H1 (cell line): ENCODE data around the gene ZDHHC1. TPM values are rescaled to one million over a fixed set of nuclear protein-coding genes. Genes with fewer than 3 reads are reported as not detected.

Experiments
- CTCF ChIA-PET: fragments of 300-600 bp; sonication (Branson Sonifier 250); formaldehyde crosslinking; loops from one replicate; lab custom pipeline; 2021; ENCODE audit not compliant: partially characterized antibody; lab: Charles Lee
- POLR2A ChIA-PET: fragments of 300-600 bp; sonication (Branson Sonifier 250); formaldehyde crosslinking; loops from one replicate; lab custom pipeline; 2021; ENCODE audit warnings: inconsistent platforms; ENCODE audit not compliant: partially characterized antibody; lab: Charles Lee
- DNase-seq, 2 experiments: peaks; one replicate each; pipeline versions ENCODE4 v3.0.0 to v3.0.0-alpha.2; 2010 to 2022; ENCODE audit warnings: low spot score in 2 of 2, low read depth in 1 of 2, mixed read lengths in 1 of 2
- FAIRE-seq: peaks from 2 replicates; lab custom pipeline; 2011; peaks lifted over from hg19 to GRCh38; lab: Jason Lieb, UNC
- H2AFZ ChIP-seq: 2 replicates; pipeline ENCODE4 v1.8.1; 2012; ENCODE audit warnings: low read length, inconsistent platforms
- H2AK5ac ChIP-seq: 2 replicates; pipeline ENCODE4 v1.6.1; 2013; ENCODE audit warnings: low read depth, low read length
- H2BK120ac ChIP-seq: replicated peaks from 2 replicates; pipeline ENCODE3; 2013; ENCODE audit warnings: low read depth, low read length, inconsistent platforms
- H2BK12ac ChIP-seq: 2 replicates; pipeline ENCODE4 v1.6.1; 2013; ENCODE audit warnings: low read depth, low read length
- H2BK15ac ChIP-seq: 2 replicates; pipeline ENCODE4 v1.6.1; 2013; ENCODE audit warnings: low read length
- H2BK20ac ChIP-seq: 2 replicates; pipeline ENCODE4 v1.6.1; 2013; ENCODE audit warnings: low read length
- H2BK5ac ChIP-seq: 2 replicates; pipeline ENCODE4 v1.6.1; 2013; ENCODE audit warnings: low read depth, low read length
- H3K14ac ChIP-seq: 2 replicates; pipeline ENCODE4 v1.6.1; 2013; ENCODE audit warnings: inconsistent platforms; ENCODE audit not compliant: insufficient read length
- H3K18ac ChIP-seq: 2 replicates; pipeline ENCODE4 v1.6.1; 2013; ENCODE audit warnings: low read length; ENCODE audit errors: extremely low read depth
- H3K23ac ChIP-seq: 2 replicates; pipeline ENCODE4 v1.6.1; 2013; ENCODE audit warnings: inconsistent platforms; ENCODE audit not compliant: insufficient read length
- H3K23me2 ChIP-seq: 2 replicates; pipeline ENCODE4 v1.6.1; 2013; ENCODE audit warnings: low read depth, low read length
- H3K27ac ChIP-seq: 2 replicates; pipeline ENCODE4 v1.6.1; 2011; ENCODE audit warnings: low read depth, low read length, inconsistent platforms
- H3K27me3 ChIP-seq, 4 experiments: replicated peaks in 1 of 4; 1 replicate in 1 of 4; 2 replicates in 3 of 4; pipeline versions ENCODE4 v1.6.1 to v1.8.1; 2011 to 2013; ENCODE audit warnings: low read length in 3 of 4, mild to moderate bottlenecking in 3 of 4, inconsistent platforms in 2 of 4, mixed read lengths in 2 of 4, moderate library complexity in 1 of 4; ENCODE audit not compliant: control insufficient read depth in 3 of 4, insufficient read depth in 3 of 4; ENCODE audit errors: extremely low read depth in 1 of 4
- H3K36me3 ChIP-seq, 4 experiments: 2 replicates each; pipeline versions ENCODE4 v1.6.1 to v1.8.1; 2011 to 2013; ENCODE audit warnings: mild to moderate bottlenecking in 4 of 4, low read length in 3 of 4, moderate library complexity in 2 of 4, control low read depth in 1 of 4, inconsistent platforms in 1 of 4; ENCODE audit not compliant: insufficient read depth in 4 of 4, control insufficient read depth in 2 of 4
- H3K4ac ChIP-seq: replicated peaks from 2 replicates; pipeline ENCODE3; 2013; ENCODE audit warnings: low read length, low read depth, mixed read lengths, inconsistent platforms; ENCODE audit not compliant: insufficient read length
- H3K4me1 ChIP-seq, 4 experiments: replicated peaks in 1 of 4; 1 replicate in 1 of 4; 2 replicates in 3 of 4; pipeline versions ENCODE4 v1.6.1 to v1.8.1; 2011 to 2013; ENCODE audit warnings: low read length in 3 of 4, inconsistent platforms in 2 of 4, mixed read lengths in 1 of 4; ENCODE audit not compliant: insufficient read depth in 4 of 4, control insufficient read depth in 3 of 4
- H3K4me2 ChIP-seq, 2 experiments: 2 replicates each; pipeline versions ENCODE4 v1.6.1 to v1.8.1; 2011 to 2013; ENCODE audit warnings: low read depth in 2 of 2, low read length in 2 of 2, control low read depth in 1 of 2, inconsistent platforms in 1 of 2, mild to moderate bottlenecking in 1 of 2; ENCODE audit not compliant: insufficient read depth in 1 of 2
- H3K4me3 ChIP-seq, 4 experiments: fragments of 200-600, 300-600 bp in 1 of 4; sonication (generic), shearing (Covaris generic), sonication (Bioruptor Twin) in 1 of 4; 2 replicates each; pipeline versions ENCODE4 v1.5.1 to v1.8.1; 2011 to 2016; ENCODE audit warnings: low read length in 4 of 4, low read depth in 3 of 4, control low read depth in 2 of 4, inconsistent platforms in 2 of 4, mild to moderate bottlenecking in 2 of 4, mixed read lengths in 1 of 4, moderate library complexity in 1 of 4; ENCODE audit not compliant: insufficient read depth in 2 of 4; ENCODE audit errors: extremely low read depth in 1 of 4
- H3K56ac ChIP-seq: replicated peaks from 2 replicates; pipeline ENCODE3; 2013; ENCODE audit warnings: low read depth, mild to moderate bottlenecking, mixed read lengths, low read length, inconsistent platforms; ENCODE audit not compliant: insufficient read length
- H3K79me1 ChIP-seq: 2 replicates; pipeline ENCODE4 v1.6.1; 2013; ENCODE audit warnings: low read depth, low read length, control low read depth
- H3K79me2 ChIP-seq, 2 experiments: 2 replicates each; pipeline versions ENCODE4 v1.6.1 to v1.8.1; 2012 to 2013; ENCODE audit warnings: low read length in 2 of 2, mild to moderate bottlenecking in 2 of 2, inconsistent platforms in 1 of 2; ENCODE audit not compliant: insufficient read depth in 2 of 2, control insufficient read depth in 1 of 2
- H3K9ac ChIP-seq, 4 experiments: replicated peaks in 1 of 4; 1 replicate in 1 of 4; 2 replicates in 3 of 4; pipeline versions ENCODE4 v1.6.1 to v1.8.1; 2011 to 2013; ENCODE audit warnings: low read depth in 3 of 4, low read length in 3 of 4, control low read depth in 2 of 4, mild to moderate bottlenecking in 2 of 4, moderate library complexity in 2 of 4, inconsistent platforms in 1 of 4; ENCODE audit errors: extremely low read depth in 1 of 4
- H3K9me3 ChIP-seq, 2 experiments: 2 replicates each; pipeline versions ENCODE4 v1.6.1 to v1.8.1; 2012 to 2013; ENCODE audit warnings: mild to moderate bottlenecking in 2 of 2, moderate library complexity in 2 of 2, control low read depth in 1 of 2, inconsistent platforms in 1 of 2, low read depth in 1 of 2, low read length in 1 of 2, mixed read lengths in 1 of 2; ENCODE audit not compliant: insufficient read depth in 2 of 2
- H4K20me1 ChIP-seq, 2 experiments: replicated peaks in 1 of 2; 2 replicates each; pipeline versions ENCODE3 to v1.8.1; 2011 to 2013; ENCODE audit warnings: inconsistent platforms in 2 of 2, low read length in 2 of 2, mild to moderate bottlenecking in 1 of 2; ENCODE audit not compliant: insufficient read depth in 2 of 2, control insufficient read depth in 1 of 2
- H4K5ac ChIP-seq: 2 replicates; pipeline ENCODE4 v1.6.1; 2013; ENCODE audit warnings: low read length, low read depth, mixed read lengths, inconsistent platforms; ENCODE audit not compliant: insufficient read length
- H4K8ac ChIP-seq: 2 replicates; pipeline ENCODE4 v1.8.0; 2013; ENCODE audit warnings: mild to moderate bottlenecking, moderate library complexity, low read length, inconsistent platforms; ENCODE audit not compliant: insufficient read depth; ENCODE audit errors: extremely low read depth
- H4K91ac ChIP-seq: replicated peaks from 2 replicates; pipeline ENCODE3; 2013; ENCODE audit warnings: low read length, mixed read lengths, inconsistent platforms; ENCODE audit not compliant: insufficient read length
- E2F6 ChIP-seq: IDR thresholded peaks from 2 replicates; pipeline ENCODE4 v1.6.1; 2012; ENCODE audit warnings: inconsistent platforms
- SAP30 ChIP-seq: fragments of 300-600 bp; sonication (generic); IDR thresholded peaks from 2 replicates; pipeline ENCODE4 v1.7.1; 2012; ENCODE audit warnings: low read length, moderate library complexity, mild to moderate bottlenecking, inconsistent platforms; ENCODE audit not compliant: insufficient read depth, insufficient replicate concordance
- TAF1 ChIP-seq: IDR thresholded peaks from 2 replicates; pipeline ENCODE4 v1.6.1; 2011; ENCODE audit warnings: mild to moderate bottlenecking, low read depth, low read length
- TBP ChIP-seq: IDR thresholded peaks from 2 replicates; pipeline ENCODE4 v1.6.1; 2011; ENCODE audit warnings: low read depth, low read length, improper control_type of control experiment
- WGBS, 2 experiments: shearing (Covaris generic) in 1 of 2; methylation state at CpG; one replicate each; pipeline versions ENCODE4 v1.1.6 to v1.1.7; 2013 to 2015; ENCODE audit warnings: low lambda C conversion rate in 2 of 2, mixed read lengths in 2 of 2, inconsistent platforms in 1 of 2, low coverage in 1 of 2, missing lambda C conversion rate in 1 of 2; ENCODE audit not compliant: insufficient replicate concordance in 2 of 2, insufficient coverage in 1 of 2, insufficient read length in 1 of 2; ENCODE audit errors: extremely low coverage in 1 of 2, missing lambda C conversion rate in 1 of 2; 5-methylcytosine and 5-hydroxymethylcytosine counted together
- polyA plus RNA-seq, 7 experiments: library from polyadenylated mRNA; depleted of rRNA in 3 of 7; stranded (reverse) in 5 of 7; unstranded in 2 of 7; fragments of >200 nt in 5 of 7; fragments of 200-250 nt in 2 of 7; gene quantifications; 1 replicate in 5 of 7; 2 replicates in 1 of 7; 4 replicates in 1 of 7; pipeline versions ENCODE4 v1.2.1 to v1.2.3, GENCODE V29; 2011 to 2013; ENCODE audit warnings: missing spikeins in 2 of 7, mixed read lengths in 2 of 7
- total RNA-seq: library from RNA; stranded (reverse); fragmentation: NEBNext Ultra II Directional; extraction: Animal tissue kit (Norgen Biotek cat#: 25700); gene quantifications from 2 replicates; pipeline ENCODE4 v1.2.1, GENCODE V29; 2021

The ZDHHC1 gene
- total and polyA plus RNA-seq, 2 of the 8 experiments (the other 6 are each of a cell fraction or from before 2014, with no cell fraction given), result 3.1 to 4.9 TPM

DNA sequence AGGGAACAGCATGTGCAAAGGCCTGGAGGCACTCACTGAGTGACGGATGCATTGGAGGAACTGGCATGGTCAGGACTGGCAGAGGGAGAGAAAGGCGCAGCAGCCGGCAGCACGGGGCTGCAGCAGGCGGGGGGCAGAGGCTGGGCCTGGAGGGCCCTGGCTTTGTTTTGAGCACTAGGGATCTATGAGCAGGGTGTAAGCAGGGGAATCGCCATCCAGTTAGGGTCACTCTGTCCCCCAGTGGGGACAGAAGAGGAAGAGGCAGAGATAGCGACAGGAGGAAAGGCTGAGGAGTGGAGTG is 28.8 kb upstream of the ZDHHC1 start:
- WGBS, 2 experiments, result 95% methylated on average over 7 of the region's 7 CpGs; no CpG with 5 or more reads in 1 of the 2 experiments
- peaks cover 2 to 6% of the 10 kb centered on the region in 2 experiments for H4K20me1 ChIP-seq
- no peak for FAIRE-seq

More for the DNA sequence above, 28.8 kb upstream of the ZDHHC1 start:
- Histone ChIP-seq H3K36me3 (no peaks in the 10 kb centered on the region; a peak in 1 of 8 replicates), H2BK5ac (no peak overlapping the region; the same call in 1 of the 2 replicates), H3K23ac (no peak overlapping the region), H3K9ac (no peak overlapping the region), H2BK12ac (0 out of 2 replicates have a peak overlapping the region, but pooled peaks have one; percentile 60), H3K4me2 (no peak overlapping the region), H4K5ac (no peak overlapping the region), H4K8ac (no peak overlapping the region), H3K79me1 (no peaks in the 10 kb centered on the region; the same call in none of the 2 replicates), H2AK5ac (no peak overlapping the region; the same call in 1 of the 2 replicates), H3K4me1 (peaks cover 0 to 8% (median 4%) of the 10 kb centered on the region in 4 experiments; a peak in 5 of 7 replicates), H2AFZ (no peak overlapping the region), H3K14ac (no peak overlapping the region), H4K91ac (no peak overlapping the region), H2BK120ac (no peak overlapping the region), H3K4me3 (no peak overlapping the region), H3K27me3 (no peaks in the 10 kb centered on the region), H3K79me2 (no peaks in the 10 kb centered on the region), H3K9me3 (peaks cover 0 to 4% of the 10 kb centered on the region in 2 experiments; a peak in 1 of 4 replicates), H2BK20ac (no peak overlapping the region), H3K23me2 (no peaks in the 10 kb centered on the region), H3K56ac (no peak overlapping the region), H3K18ac (no peak overlapping the region), H3K4ac (no peak overlapping the region), H2BK15ac (no peak overlapping the region), H3K27ac (no peak overlapping the region)
- ChIA-PET CTCF (interaction anchor here (0.6 to 28.6 kb wide), 18 partner anchors 1 to 1367 kb away, joined by 3 to 683 read pairs (median 6); partner anchors contain the start of genes ATP6V0D1, HSD11B2, TPPP3 and ZDHHC1), POLR2A (interaction anchor here (1.1 to 8.5 kb wide), 6 partner anchors 10 to 175 kb away, joined by 3 to 67 read pairs (median 4); partner anchors contain the start of gene HSD11B2)
- no peak for TF ChIP-seq E2F6
- no peak for TF ChIP-seq TBP
- no peak for TF ChIP-seq TAF1
- no peak for TF ChIP-seq SAP30
- DNase-seq, result no peak
